GM12878 (cell line): Measurements from ENCODE around the gene CARS2. TPM values are rescaled to one million over a fixed set of nuclear protein-coding genes. Genes with fewer than 3 reads are reported as not detected.

Source experiments
- ATAC-seq: fragments of 200-7000 bp; cut with Tn5 transposase; 3 replicates; pipeline ENCODE4 v1.9.1; 2020; ENCODE audit warnings: mild to moderate bottlenecking, moderate library complexity
- BruUV-seq: library from RNA; stranded (reverse); fragments of 400-500 nt; replicated peaks from 2 replicates; lab custom pipeline; 2021; lab: Mats Ljungman, UMichigan
- CTCF ChIA-PET: fragments of 300-600 bp; sonication (Branson Sonifier 250); formaldehyde crosslinking; extraction: SDS; loops from one replicate; lab custom pipeline; 2021; ENCODE audit warnings: inconsistent platforms; lab: Yijun Ruan, JAX
- POLR2A ChIA-PET: fragments of 350-600 bp; formaldehyde crosslinking; extraction: SDS; loops from one replicate; lab custom pipeline; 2021; ENCODE audit warnings: inconsistent platforms; lab: Charles Lee
- RAD21 ChIA-PET: fragments of 300-600 bp; sonication (Branson Sonifier 250); formaldehyde crosslinking; loops from one replicate; lab custom pipeline; 2023; ENCODE audit warnings: antibody characterized with exemption; ENCODE audit not compliant: unreplicated experiment; lab: Charles Lee
- SMC1A ChIA-PET: fragments of 300-600 bp; sonication (Branson Sonifier 250); formaldehyde crosslinking; loops from one replicate; lab custom pipeline; 2023; ENCODE audit not compliant: unreplicated experiment, uncharacterized antibody; lab: Charles Lee
- DNase-seq: peaks from one replicate; pipeline ENCODE4 v3.0.0-alpha.2; 2011; ENCODE audit warnings: low read depth, low spot score
- FAIRE-seq: peaks from 3 replicates; lab custom pipeline; 2011; peaks lifted over from hg19 to GRCh38; lab: Jason Lieb, UNC
- H2AFZ ChIP-seq: 2 replicates; pipeline ENCODE4 v1.6.0; 2011; ENCODE audit warnings: low read depth, low read length, control low read depth; ENCODE audit not compliant: control insufficient read depth
- H3K27ac ChIP-seq: 2 replicates; pipeline ENCODE4 v1.5.1; 2011; ENCODE audit warnings: control low read depth; ENCODE audit not compliant: control insufficient read depth, insufficient read depth
- H3K27me3 ChIP-seq, 2 experiments: replicated peaks in 1 of 2; 2 replicates each; pipeline versions ENCODE4 v1.6.0 to v1.6.1; 2011; ENCODE audit warnings: low read length in 1 of 2; ENCODE audit not compliant: control insufficient read depth in 2 of 2, insufficient read depth in 2 of 2
- H3K36me3 ChIP-seq, 2 experiments: 2 replicates each; pipeline ENCODE4 v1.5.1; 2011; ENCODE audit warnings: low read length in 1 of 2; ENCODE audit not compliant: control insufficient read depth in 2 of 2, insufficient read depth in 2 of 2
- H3K4me1 ChIP-seq: 2 replicates; pipeline ENCODE4 v1.6.1; 2011; ENCODE audit warnings: mild to moderate bottlenecking, low read length, moderate library complexity, mixed read lengths; ENCODE audit not compliant: control insufficient read depth, insufficient read depth
- H3K4me2 ChIP-seq: 2 replicates; pipeline ENCODE4 v1.6.0; 2011; ENCODE audit warnings: control low read depth; ENCODE audit not compliant: control insufficient read depth, insufficient read depth
- H3K4me3 ChIP-seq: fragments of 200-600 bp; sonication (generic); 2 replicates; pipeline ENCODE4 v1.5.1; 2016
- H3K79me2 ChIP-seq: 2 replicates; pipeline ENCODE4 v1.6.0; 2011; ENCODE audit warnings: low read length; ENCODE audit not compliant: control insufficient read depth, insufficient read depth
- H3K9ac ChIP-seq: 2 replicates; pipeline ENCODE4 v1.8.0; 2011; ENCODE audit warnings: low read length, control low read depth, mixed read lengths; ENCODE audit not compliant: control insufficient read depth, insufficient read depth
- H3K9me3 ChIP-seq: replicated peaks from 3 replicates; pipeline ENCODE4 v1.5.1; 2011; ENCODE audit warnings: mild to moderate bottlenecking, low read length; ENCODE audit not compliant: control insufficient read depth, insufficient read depth
- H4K20me1 ChIP-seq: 2 replicates; pipeline ENCODE4 v1.6.0; 2011; ENCODE audit not compliant: control insufficient read depth, insufficient read depth
- GATAD2B ChIP-seq: fragments of 450-650 bp; conservative IDR thresholded peaks from 2 replicates; pipeline ENCODE4 v1.6.1; 2017; ENCODE audit warnings: low read depth, mild to moderate bottlenecking, moderate library complexity
- KAT2A ChIP-seq: conservative IDR thresholded peaks from 2 replicates; pipeline ENCODE4 v1.6.1; 2011; ENCODE audit warnings: low read depth, low read length; ENCODE audit not compliant: control insufficient read depth
- KLF5 ChIP-seq: fragments of 450-650 bp; IDR thresholded peaks from 2 replicates; pipeline ENCODE4 v1.6.1; 2014; ENCODE audit warnings: mild to moderate bottlenecking; ENCODE audit not compliant: partially characterized antibody
- NFIC ChIP-seq: IDR thresholded peaks from 2 replicates; pipeline ENCODE4 v1.6.1; 2012; ENCODE audit warnings: low read depth, mild to moderate bottlenecking, inconsistent platforms, low read length, moderate library complexity
- NRF1 ChIP-seq: conservative IDR thresholded peaks from 2 replicates; pipeline ENCODE4 v1.6.1; 2011; ENCODE audit warnings: mild to moderate bottlenecking, low read depth, low read length, improper control_type of control experiment
- POU2F2 ChIP-seq: IDR thresholded peaks from 3 replicates; pipeline ENCODE4 v1.6.1; 2011; ENCODE audit warnings: low read depth, mild to moderate bottlenecking, low read length, borderline replicate concordance
- SMC3 ChIP-seq: IDR thresholded peaks from 2 replicates; pipeline ENCODE4 v1.6.1; 2011; ENCODE audit warnings: low read length, improper control_type of control experiment, borderline replicate concordance
- SP1 ChIP-seq: IDR thresholded peaks from one replicate; pipeline ENCODE4 v1.6.1; 2011; ENCODE audit warnings: low read depth, low read length
- SREBF1 ChIP-seq: IDR thresholded peaks from 2 replicates; pipeline ENCODE4 v1.6.1; 2012; ENCODE audit warnings: mild to moderate bottlenecking, low read length
- TBL1XR1 ChIP-seq: IDR thresholded peaks from 2 replicates; pipeline ENCODE4 v1.6.1; 2012; ENCODE audit warnings: low read depth, low read length, improper control_type of control experiment
- ZNF207 ChIP-seq: fragments of 450-650 bp; IDR thresholded peaks from 2 replicates; pipeline ENCODE4 v1.6.1; 2014; ENCODE audit warnings: antibody characterized with exemption, mild to moderate bottlenecking, borderline replicate concordance
- WGBS: methylation state at CpG from one replicate; pipeline ENCODE4 v1.1.6; 2016; ENCODE audit warnings: low lambda C conversion rate; ENCODE audit not compliant: insufficient replicate concordance, insufficient coverage; ENCODE audit errors: missing lambda C conversion rate; 5-methylcytosine and 5-hydroxymethylcytosine counted together
- in situ Hi-C: fragments of 300-500 bp; cut with MboI; formaldehyde crosslinking; loops from 9 replicates; pipeline ENCODE4 v1.14.3; 2018; ENCODE audit warnings: mixed read lengths
- intact Hi-C: fragments of 100-400 bp; cut with micrococcal nuclease; formaldehyde crosslinking; loops from one replicate; pipeline ENCODE4 v1.14.2; 2022; ENCODE audit not compliant: unreplicated experiment
- polyA plus RNA-seq, 11 experiments: library from polyadenylated mRNA; depleted of rRNA in 4 of 11; unstranded in 6 of 11; stranded (reverse) in 5 of 11; fragments of >200 nt; fragmentation: Nextera tagmentation in 4 of 11; fragmentation: Illumina TruSeq in 1 of 11; extraction: Ambion mirVana in 4 of 11; extraction: Trizol in 1 of 11; gene quantifications; 1 replicate in 1 of 11; 2 replicates in 10 of 11; pipeline versions ENCODE4 v1.2.1 to v1.2.3, GENCODE V29; 2011 to 2016; ENCODE audit warnings: inconsistent platforms in 2 of 11, missing spikeins in 2 of 11, low read depth in 1 of 11
- total RNA-seq, 4 experiments: library from RNA; depleted of rRNA in 3 of 4; stranded (reverse); fragments of >200 nt in 3 of 4; fragmentation: Illumina TruSeq in 1 of 4; extraction: Trizol in 1 of 4; gene quantifications; 2 replicates each; pipeline versions ENCODE4 v1.2.1 to v1.2.3, GENCODE V29; 2013 to 2021
- TF ChIP-seq, protein P1 (sequence below): IDR thresholded peaks from 2 replicates; pipeline ENCODE4 v1.6.1; 2012; ENCODE audit warnings: low read depth, low read length, improper control_type of control experiment
- TF ChIP-seq, protein P2 (sequence below): fragments of 450-650 bp; IDR thresholded peaks from 2 replicates; pipeline ENCODE4 v1.6.1; 2018; ENCODE audit warnings: mild to moderate bottlenecking, low read depth, moderate library complexity; ENCODE audit not compliant: partially characterized antibody
- TF ChIP-seq, protein P3 (sequence below): IDR thresholded peaks from 2 replicates; pipeline ENCODE4 v1.6.1; 2011; ENCODE audit warnings: borderline replicate concordance, low read depth, mild to moderate bottlenecking, moderate library complexity, low read length; ENCODE audit not compliant: insufficient read depth, poor library complexity, severe bottlenecking
- TF ChIP-seq, protein P4 (sequence below), 3 experiments: IDR thresholded peaks in 2 of 3; conservative IDR thresholded peaks in 1 of 3; 2 replicates each; pipeline ENCODE4 v1.5.1; 2011; ENCODE audit warnings: low read depth in 3 of 3, low read length in 3 of 3, mild to moderate bottlenecking in 3 of 3, control low read depth in 2 of 3, moderate library complexity in 2 of 3, inconsistent platforms in 1 of 3, mixed read lengths in 1 of 3; ENCODE audit not compliant: control insufficient read depth in 2 of 3, insufficient read depth in 1 of 3; ENCODE audit errors: extremely low read depth in 1 of 3
- TF ChIP-seq, protein P5 (sequence below): fragments of 450-650 bp; IDR thresholded peaks from 2 replicates; pipeline ENCODE4 v1.6.1; 2017; ENCODE audit warnings: mild to moderate bottlenecking

CARS2 gene
- total and polyA plus RNA-seq, 10 of the 15 experiments (the other 5 are each of a cell fraction or from before 2014, with no cell fraction given) = 4.2 to 101 (median 61.5) TPM

DNA sequence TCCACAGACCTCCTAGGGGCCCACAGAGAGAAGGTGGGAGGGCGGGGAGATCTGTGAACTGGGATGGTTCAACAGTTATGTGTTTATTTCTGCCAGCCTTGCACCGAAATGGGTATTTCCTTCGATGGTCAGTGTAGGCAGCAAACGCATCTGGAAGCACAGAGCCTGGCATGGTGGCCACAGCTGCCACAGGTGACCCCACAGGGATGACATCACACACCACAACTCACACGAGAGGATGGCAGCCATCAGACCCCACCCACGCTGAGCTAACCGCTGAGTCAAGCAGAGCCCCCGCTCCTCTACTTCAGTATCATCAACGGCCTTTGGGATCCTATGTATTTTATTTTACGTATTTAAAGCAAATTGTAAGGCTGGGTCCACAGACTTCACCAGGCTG is 53.2 kb downstream of the CARS2 start:
- H3K4me2 ChIP-seq = no peak overlapping the region
- H3K27me3 ChIP-seq = no peaks in the 10 kb centered on the region
- no peak overlapping the region for H3K4me3 ChIP-seq
- 71% methylated on average over 10 of the region's 10 CpGs for WGBS
- in situ Hi-C loops (no loop called here), intact Hi-C loops (no loop called here)
- BruUV-seq = no TSS peak
- ChIA-PET CTCF (interaction anchor here (0.9 kb wide), 1 partner anchor 27 kb away, joined by 4 read pairs; no protein-coding TSS in a partner anchor), SMC1A (no interaction called here), POLR2A (interaction anchor here (1.2 kb wide), 1 partner anchor 15 kb away, joined by 4 read pairs; no protein-coding TSS in a partner anchor), RAD21 (interaction anchor here (1.2 kb wide), 1 partner anchor 24 kb away, joined by 4 read pairs; no protein-coding TSS in a partner anchor)
- H4K20me1 ChIP-seq = no peaks in the 10 kb centered on the region
- ATAC-seq = peak; percentile 61
- H3K27ac ChIP-seq = peak overlapping the region; percentile 42; the same call in 1 of the 2 replicates
- no peak for DNase-seq
- H3K4me1 ChIP-seq = peaks cover 22% of the 10 kb centered on the region
- H3K79me2 ChIP-seq = peaks cover 1% of the 10 kb centered on the region
- H2AFZ ChIP-seq = no peak overlapping the region
- H3K9ac ChIP-seq = 0 out of 2 replicates have a peak overlapping the region, but pooled peaks have one; percentile 12
- H3K36me3 ChIP-seq = peaks cover 22 to 27% of the 10 kb centered on the region in 2 experiments
- no peak for FAIRE-seq
- no peaks in the 10 kb centered on the region for H3K9me3 ChIP-seq
- TF ChIP-seq KAT2A (no peak), NFIC (no peak), GATAD2B (no peak), SMC3 (no peak), ZNF207 (no peak), SREBF1 (no peak), TBL1XR1 (no peak), KLF5 (no peak), NRF1 (no peak), POU2F2 (no peak), SP1 (no peak)
- TF ChIP-seq, protein P1, sequence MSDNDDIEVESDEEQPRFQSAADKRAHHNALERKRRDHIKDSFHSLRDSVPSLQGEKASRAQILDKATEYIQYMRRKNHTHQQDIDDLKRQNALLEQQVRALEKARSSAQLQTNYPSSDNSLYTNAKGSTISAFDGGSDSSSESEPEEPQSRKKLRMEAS = no peak
- TF ChIP-seq, protein P2, sequence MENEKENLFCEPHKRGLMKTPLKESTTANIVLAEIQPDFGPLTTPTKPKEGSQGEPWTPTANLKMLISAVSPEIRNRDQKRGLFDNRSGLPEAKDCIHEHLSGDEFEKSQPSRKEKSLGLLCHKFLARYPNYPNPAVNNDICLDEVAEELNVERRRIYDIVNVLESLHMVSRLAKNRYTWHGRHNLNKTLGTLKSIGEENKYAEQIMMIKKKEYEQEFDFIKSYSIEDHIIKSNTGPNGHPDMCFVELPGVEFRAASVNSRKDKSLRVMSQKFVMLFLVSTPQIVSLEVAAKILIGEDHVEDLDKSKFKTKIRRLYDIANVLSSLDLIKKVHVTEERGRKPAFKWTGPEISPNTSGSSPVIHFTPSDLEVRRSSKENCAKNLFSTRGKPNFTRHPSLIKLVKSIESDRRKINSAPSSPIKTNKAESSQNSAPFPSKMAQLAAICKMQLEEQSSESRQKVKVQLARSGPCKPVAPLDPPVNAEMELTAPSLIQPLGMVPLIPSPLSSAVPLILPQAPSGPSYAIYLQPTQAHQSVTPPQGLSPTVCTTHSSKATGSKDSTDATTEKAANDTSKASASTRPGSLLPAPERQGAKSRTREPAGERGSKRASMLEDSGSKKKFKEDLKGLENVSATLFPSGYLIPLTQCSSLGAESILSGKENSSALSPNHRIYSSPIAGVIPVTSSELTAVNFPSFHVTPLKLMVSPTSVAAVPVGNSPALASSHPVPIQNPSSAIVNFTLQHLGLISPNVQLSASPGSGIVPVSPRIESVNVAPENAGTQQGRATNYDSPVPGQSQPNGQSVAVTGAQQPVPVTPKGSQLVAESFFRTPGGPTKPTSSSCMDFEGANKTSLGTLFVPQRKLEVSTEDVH = no peak
- TF ChIP-seq, protein P3, sequence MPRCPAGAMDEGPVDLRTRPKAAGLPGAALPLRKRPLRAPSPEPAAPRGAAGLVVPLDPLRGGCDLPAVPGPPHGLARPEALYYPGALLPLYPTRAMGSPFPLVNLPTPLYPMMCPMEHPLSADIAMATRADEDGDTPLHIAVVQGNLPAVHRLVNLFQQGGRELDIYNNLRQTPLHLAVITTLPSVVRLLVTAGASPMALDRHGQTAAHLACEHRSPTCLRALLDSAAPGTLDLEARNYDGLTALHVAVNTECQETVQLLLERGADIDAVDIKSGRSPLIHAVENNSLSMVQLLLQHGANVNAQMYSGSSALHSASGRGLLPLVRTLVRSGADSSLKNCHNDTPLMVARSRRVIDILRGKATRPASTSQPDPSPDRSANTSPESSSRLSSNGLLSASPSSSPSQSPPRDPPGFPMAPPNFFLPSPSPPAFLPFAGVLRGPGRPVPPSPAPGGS = peak; percentile 4
- TF ChIP-seq, protein P4, sequence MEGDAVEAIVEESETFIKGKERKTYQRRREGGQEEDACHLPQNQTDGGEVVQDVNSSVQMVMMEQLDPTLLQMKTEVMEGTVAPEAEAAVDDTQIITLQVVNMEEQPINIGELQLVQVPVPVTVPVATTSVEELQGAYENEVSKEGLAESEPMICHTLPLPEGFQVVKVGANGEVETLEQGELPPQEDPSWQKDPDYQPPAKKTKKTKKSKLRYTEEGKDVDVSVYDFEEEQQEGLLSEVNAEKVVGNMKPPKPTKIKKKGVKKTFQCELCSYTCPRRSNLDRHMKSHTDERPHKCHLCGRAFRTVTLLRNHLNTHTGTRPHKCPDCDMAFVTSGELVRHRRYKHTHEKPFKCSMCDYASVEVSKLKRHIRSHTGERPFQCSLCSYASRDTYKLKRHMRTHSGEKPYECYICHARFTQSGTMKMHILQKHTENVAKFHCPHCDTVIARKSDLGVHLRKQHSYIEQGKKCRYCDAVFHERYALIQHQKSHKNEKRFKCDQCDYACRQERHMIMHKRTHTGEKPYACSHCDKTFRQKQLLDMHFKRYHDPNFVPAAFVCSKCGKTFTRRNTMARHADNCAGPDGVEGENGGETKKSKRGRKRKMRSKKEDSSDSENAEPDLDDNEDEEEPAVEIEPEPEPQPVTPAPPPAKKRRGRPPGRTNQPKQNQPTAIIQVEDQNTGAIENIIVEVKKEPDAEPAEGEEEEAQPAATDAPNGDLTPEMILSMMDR (IDR thresholded peaks at IDR 0.05 in 2 of 3, conservative IDR thresholded peaks at IDR 0.05 in 1 of 3; ENCODE audit: control insufficient read depth in 2 of 3, extremely low read depth in 1 of 3, insufficient read depth in 1 of 3, low read depth in 3 of 3, low read length in 3 of 3) = no peak
- TF ChIP-seq, protein P5, sequence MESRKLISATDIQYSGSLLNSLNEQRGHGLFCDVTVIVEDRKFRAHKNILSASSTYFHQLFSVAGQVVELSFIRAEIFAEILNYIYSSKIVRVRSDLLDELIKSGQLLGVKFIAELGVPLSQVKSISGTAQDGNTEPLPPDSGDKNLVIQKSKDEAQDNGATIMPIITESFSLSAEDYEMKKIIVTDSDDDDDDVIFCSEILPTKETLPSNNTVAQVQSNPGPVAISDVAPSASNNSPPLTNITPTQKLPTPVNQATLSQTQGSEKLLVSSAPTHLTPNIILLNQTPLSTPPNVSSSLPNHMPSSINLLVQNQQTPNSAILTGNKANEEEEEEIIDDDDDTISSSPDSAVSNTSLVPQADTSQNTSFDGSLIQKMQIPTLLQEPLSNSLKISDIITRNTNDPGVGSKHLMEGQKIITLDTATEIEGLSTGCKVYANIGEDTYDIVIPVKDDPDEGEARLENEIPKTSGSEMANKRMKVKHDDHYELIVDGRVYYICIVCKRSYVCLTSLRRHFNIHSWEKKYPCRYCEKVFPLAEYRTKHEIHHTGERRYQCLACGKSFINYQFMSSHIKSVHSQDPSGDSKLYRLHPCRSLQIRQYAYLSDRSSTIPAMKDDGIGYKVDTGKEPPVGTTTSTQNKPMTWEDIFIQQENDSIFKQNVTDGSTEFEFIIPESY = no peak
